Activated T-cell treated with anti-CD3 and anti-CD28 coated beads for 4 hours (primary cell): ENCODE data around the gene KRTAP1-5.
"Not testable (repeated sequence)": the region's sequence is repeated elsewhere in the genome, so short reads cannot be mapped to it uniquely, and the experiment has no call there.

ENCODE experiments used
- DNase-seq: peaks from one replicate; pipeline ENCODE4 v3.0.0-alpha.2; 2020

Gene KRTAP1-5, protein sequence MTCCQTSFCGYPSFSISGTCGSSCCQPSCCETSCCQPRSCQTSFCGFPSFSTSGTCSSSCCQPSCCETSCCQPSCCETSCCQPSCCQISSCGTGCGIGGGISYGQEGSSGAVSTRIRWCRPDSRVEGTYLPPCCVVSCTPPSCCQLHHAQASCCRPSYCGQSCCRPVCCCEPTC

DNA sequence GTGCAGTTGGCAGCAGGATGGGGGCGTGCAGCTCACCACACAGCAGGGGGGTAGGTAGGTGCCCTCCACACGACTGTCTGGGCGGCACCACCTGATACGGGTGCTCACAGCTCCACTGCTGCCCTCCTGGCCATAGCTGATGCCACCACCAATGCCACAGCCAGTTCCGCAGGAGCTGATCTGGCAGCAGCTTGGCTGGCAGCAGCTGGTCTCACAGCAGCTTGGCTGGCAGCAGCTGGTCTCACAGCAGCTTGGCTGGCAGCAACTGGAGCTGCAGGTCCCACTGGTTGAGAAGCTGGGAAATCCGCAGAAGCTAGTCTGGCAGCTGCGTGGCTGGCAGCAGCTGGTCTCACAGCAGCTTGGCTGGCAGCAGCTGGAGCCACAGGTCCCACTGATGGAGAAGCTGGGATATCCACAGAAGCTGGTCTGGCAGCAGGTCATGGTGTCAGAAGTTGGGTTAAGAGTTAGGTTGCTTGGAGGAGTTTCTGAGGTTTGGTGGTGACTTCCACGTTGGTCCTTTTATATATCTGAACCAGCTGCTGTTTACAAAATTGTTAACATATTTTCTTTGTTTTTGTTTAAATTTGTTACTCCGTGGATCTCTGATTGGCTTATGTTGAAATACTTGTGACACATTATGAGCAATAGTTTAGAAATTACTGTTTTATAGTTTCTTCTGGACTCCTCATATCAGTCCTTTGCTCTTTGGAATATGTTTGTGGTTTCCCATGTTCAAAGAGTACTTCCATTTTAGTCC lies at the start of gene KRTAP1-5:
Gene KRTAP1-5, minus strand, starts transcription at position 494 of the 757 bp plus-strand sequence. Its CDS starts 53 bp downstream, at position 441.
- no peak for DNase-seq

GRCh38 chr17:41076788-41077187 lies 49.8 kb upstream of the KRTAP1-5 start:
- no peak for DNase-seq

- DNase-seq, result no peak
Observed at GRCh38 chr17:41073676-41074075, 46.7 kb upstream of the KRTAP1-5 start.

- DNase-seq, result no peak
Observed at GRCh38 chr17:41071606-41072360, 44.8 kb upstream of the KRTAP1-5 start.

DNA sequence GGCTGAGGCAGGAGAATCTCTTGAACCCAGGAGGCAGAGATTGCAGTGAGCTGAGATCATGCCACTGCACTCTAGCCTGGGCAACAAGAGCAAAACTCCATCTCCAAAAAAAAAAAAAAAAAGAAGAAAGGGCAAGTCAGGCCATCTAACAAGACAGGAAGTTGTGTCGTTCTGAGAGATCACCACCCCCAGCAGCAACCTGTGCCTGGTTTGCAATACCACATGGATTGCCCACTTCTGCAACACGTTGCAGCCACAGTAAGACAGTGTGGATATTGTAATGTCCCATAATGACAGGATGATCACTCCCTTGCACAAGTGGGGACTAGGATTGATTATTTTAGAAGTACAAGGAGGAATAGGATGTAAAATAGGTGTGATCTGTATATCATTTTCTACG lies 42.0 kb upstream of the KRTAP1-5 start:
- DNase-seq, result no peak

GRCh38 chr17:41067281-41067680 lies 40.3 kb upstream of the KRTAP1-5 start:
- no peak for DNase-seq

- DNase-seq, result no peak
Observed at GRCh38 chr17:41065829-41066624, 39.0 kb upstream of the KRTAP1-5 start, which contains the start of gene KRTAP2-4. Gene KRTAP2-4, minus strand, starts transcription at chr17:41065879. Its CDS starts 34 bp downstream, at chr17:41065845.

DNA sequence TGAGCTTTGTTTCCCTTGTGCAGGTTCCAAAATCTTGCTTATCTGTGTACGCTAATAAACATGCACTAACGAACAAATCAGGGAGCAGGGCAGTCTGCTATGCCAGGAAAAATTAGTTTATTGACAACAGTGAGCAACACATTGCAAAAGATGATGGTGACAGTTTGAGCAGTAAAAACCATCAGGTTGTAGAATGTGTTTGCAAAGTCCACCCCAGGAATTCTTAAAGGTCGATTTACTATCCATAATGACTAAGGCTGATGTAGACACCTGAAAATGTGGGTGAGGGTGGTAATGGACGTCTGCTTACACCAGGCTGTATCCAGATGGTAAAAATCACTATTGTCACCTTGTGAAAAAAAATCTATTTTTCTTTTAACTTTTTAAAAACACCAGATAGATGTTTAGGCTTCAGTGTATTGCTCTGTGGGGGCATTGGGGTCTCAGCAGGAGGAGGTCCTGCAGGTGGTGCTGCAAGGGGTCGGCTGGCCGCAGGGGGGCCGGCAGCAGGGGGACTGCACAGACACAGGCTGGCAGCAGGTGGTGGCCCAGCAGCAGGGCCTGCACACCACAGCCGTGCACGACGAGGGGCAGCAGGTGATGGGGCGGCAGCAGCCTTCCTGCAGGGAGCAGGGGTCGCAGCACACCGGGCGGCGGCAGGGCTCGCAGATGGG lies 38.1 kb upstream of the KRTAP1-5 start:
- not testable (repeated sequence) for DNase-seq

DNA sequence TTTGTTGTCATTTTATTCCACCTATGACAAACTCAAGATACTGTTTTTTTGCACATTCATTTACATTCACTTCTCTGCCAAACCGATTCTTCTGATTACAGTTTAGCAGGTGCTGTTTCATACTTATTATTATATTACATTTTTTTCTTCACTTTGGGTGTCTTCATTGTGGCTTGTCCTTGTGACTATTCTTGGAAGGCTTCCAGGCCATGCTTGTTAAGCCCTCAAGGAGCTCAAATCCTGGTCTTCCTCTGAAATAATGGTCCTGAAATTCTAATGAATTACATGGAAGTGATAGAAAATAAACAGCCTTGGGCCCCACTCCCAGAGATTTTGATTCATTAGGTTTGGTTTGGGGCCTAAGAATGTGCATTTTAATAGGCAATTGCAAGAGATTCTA lies 37.3 kb upstream of the KRTAP1-5 start:
- no peak for DNase-seq

GRCh38 chr17:41063449-41063848 lies 36.4 kb upstream of the KRTAP1-5 start:
- no peak for DNase-seq

GRCh38 chr17:41061964-41062363 lies 35.0 kb upstream of the KRTAP1-5 start:
- DNase-seq, result no peak

GRCh38 chr17:41060052-41060604 lies 33.1 kb upstream of the KRTAP1-5 start, which contains the start of gene KRTAP2-3:
Gene KRTAP2-3, minus strand, starts transcription at chr17:41060114. Its CDS starts 64 bp downstream, at chr17:41060050.
- no peak for DNase-seq

GRCh38 chr17:41059276-41060051 lies 32.5 kb upstream of the KRTAP1-5 start:
- DNase-seq, result not testable (repeated sequence)

GRCh38 chr17:41058741-41059140 lies 31.7 kb upstream of the KRTAP1-5 start:
- no peak for DNase-seq

GRCh38 chr17:41057547-41057946 lies 30.5 kb upstream of the KRTAP1-5 start:
- DNase-seq, result no peak

GRCh38 chr17:41055130-41055529 lies 28.1 kb upstream of the KRTAP1-5 start, which contains the start of gene KRTAP2-2:
Gene KRTAP2-2, minus strand, starts transcription at chr17:41055230. Its CDS starts 19 bp downstream, at chr17:41055211.
- DNase-seq, result not testable (repeated sequence)

DNA sequence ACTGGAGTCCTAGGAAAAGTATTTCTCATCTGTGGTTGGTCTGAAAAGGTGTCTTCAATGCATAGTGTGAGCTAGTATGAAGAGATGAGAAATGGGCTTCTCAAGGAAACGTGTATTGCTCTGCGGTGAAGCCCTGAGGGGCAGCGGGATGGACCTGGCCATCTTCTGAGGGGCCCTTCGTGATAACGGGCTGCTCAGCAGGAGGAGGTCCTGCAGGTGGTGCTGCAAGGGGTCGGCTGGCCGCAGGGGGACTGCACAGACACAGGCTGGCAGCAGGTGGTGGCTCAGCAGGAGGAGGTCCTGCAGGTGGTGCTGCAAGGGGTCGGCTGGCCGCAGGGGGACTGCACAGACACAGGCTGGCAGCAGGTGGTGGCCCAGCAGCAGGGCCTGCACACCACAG lies 27.5 kb upstream of the KRTAP1-5 start:
- not testable (repeated sequence) for DNase-seq

GRCh38 chr17:41054025-41054424 lies 27.0 kb upstream of the KRTAP1-5 start:
- DNase-seq, result no peak

GRCh38 chr17:41052566-41052965 lies 25.6 kb upstream of the KRTAP1-5 start:
- no peak for DNase-seq

DNA sequence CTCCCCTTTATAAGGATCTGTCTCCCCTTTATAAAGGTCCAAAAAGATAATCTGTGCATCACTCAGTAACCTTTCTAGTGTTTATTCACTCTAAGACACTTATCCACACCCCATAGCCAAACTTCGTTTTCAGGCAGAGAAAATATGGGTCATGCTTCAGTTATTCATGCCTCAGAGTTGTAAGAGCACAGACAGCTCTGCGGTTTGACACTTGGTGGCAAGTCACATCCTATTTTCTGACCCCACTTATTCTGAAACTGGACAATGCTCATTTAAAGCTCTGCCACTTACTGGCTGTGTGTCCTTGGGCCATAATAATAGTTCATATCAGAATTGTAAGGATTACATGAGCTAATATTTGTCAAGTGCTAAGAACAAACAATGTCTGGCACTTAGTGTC lies 22.1 kb upstream of the KRTAP1-5 start:
- DNase-seq, result no peak

- no peak for DNase-seq
Observed at GRCh38 chr17:41048441-41048840, 21.4 kb upstream of the KRTAP1-5 start.
